ENCODE results near the gene TTLL13. TPM values are rescaled to one million over a fixed set of nuclear protein-coding genes. Genes with fewer than 3 reads are reported as not detected.

Gene TTLL13
- total and polyA plus RNA-seq, 2 of the 8 experiments (the other 6 are each of a cell fraction or from before 2014, with no cell fraction given) = 0.03 TPM; not detected in 1

GRCh38 chr15:90268415-90268814 lies 19.1 kb downstream of the TTLL13 start:
- no peak overlapping the region for H2BK15ac ChIP-seq (ENCODE audit: low read length)
- no peak overlapping the region for H3K18ac ChIP-seq (ENCODE audit: extremely low read depth, low read length)
- H2BK20ac ChIP-seq (ENCODE audit: low read length) = no peak overlapping the region
- no peak overlapping the region for H2BK5ac ChIP-seq (ENCODE audit: low read depth, low read length)
- CTCF ChIA-PET (ENCODE audit: partially characterized antibody) = interaction anchor here (0.6 to 1.9 kb wide), 8 partner anchors 9 to 116 kb away, joined by 3 to 6 read pairs (median 3); partner anchors contain the start of gene TTLL13
- H2AFZ ChIP-seq (ENCODE audit: low read length) = no peak overlapping the region
- H2BK120ac ChIP-seq (replicated peaks; ENCODE audit: low read depth, low read length) = no peak overlapping the region
- POLR2A ChIA-PET (ENCODE audit: partially characterized antibody) = interaction anchor here (0.6 to 1.7 kb wide), 8 partner anchors 8 to 145 kb away, joined by 3 to 4 read pairs (median 3); partner anchors contain the start of genes CIB1, GDPGP1 and TTLL13
- no peak for DNase-seq (ENCODE audit: low read depth in 1 of 2, low spot score in 2 of 2)
- H3K4me2 ChIP-seq (ENCODE audit: insufficient read depth in 1 of 2, low read depth in 2 of 2, low read length in 2 of 2) = peak overlapping the region; percentile 34 to 94; a peak in 3 of 4 replicates
- no peaks in the 10 kb centered on the region for H3K9me3 ChIP-seq (ENCODE audit: insufficient read depth in 2 of 2, low read depth in 1 of 2, low read length in 1 of 2)
- no peak overlapping the region for H4K91ac ChIP-seq (replicated peaks; ENCODE audit: insufficient read length, low read length)
- no peak overlapping the region for H3K23ac ChIP-seq (ENCODE audit: insufficient read length)
- H3K4ac ChIP-seq (replicated peaks; ENCODE audit: insufficient read length, low read depth, low read length) = no peak overlapping the region
- no peak overlapping the region for H4K5ac ChIP-seq (ENCODE audit: insufficient read length, low read depth, low read length)
- no peaks in the 10 kb centered on the region for H3K27me3 ChIP-seq (replicated peaks in 1 of 4; ENCODE audit: control insufficient read depth in 3 of 4, extremely low read depth in 1 of 4, insufficient read depth in 3 of 4, low read length in 3 of 4)
- H3K14ac ChIP-seq (ENCODE audit: insufficient read length) = no peak overlapping the region
- no peak for FAIRE-seq
- peaks cover 10% of the 10 kb centered on the region for H3K79me1 ChIP-seq (ENCODE audit: low read depth, low read length)
- H4K20me1 ChIP-seq (replicated peaks in 1 of 2; ENCODE audit: control insufficient read depth in 1 of 2, insufficient read depth in 2 of 2, low read length in 2 of 2) = peaks cover 2 to 12% of the 10 kb centered on the region in 2 experiments
- peaks cover 12 to 72% of the 10 kb centered on the region in 2 experiments for H3K79me2 ChIP-seq (ENCODE audit: control insufficient read depth in 1 of 2, insufficient read depth in 2 of 2, low read length in 2 of 2)
- no peak overlapping the region for H2BK12ac ChIP-seq (ENCODE audit: low read depth, low read length)
- 60% methylated on average over 1 of the region's 1 CpG; no CpG with 5 or more reads in 1 of the 2 experiments for WGBS, 2 experiments (ENCODE audit: extremely low coverage in 1 of 2, insufficient coverage in 1 of 2, insufficient read length in 1 of 2, insufficient replicate concordance in 2 of 2, low coverage in 1 of 2, low lambda C conversion rate in 2 of 2, missing lambda C conversion rate in 1 of 2)
- peaks cover 6 to 46% (median 21%) of the 10 kb centered on the region in 4 experiments for H3K36me3 ChIP-seq (ENCODE audit: control insufficient read depth in 2 of 4, insufficient read depth in 4 of 4, low read length in 3 of 4)
- no peak overlapping the region for H3K9ac ChIP-seq (replicated peaks in 1 of 4; ENCODE audit: extremely low read depth in 1 of 4, low read depth in 3 of 4, low read length in 3 of 4)
- H3K4me3 ChIP-seq (ENCODE audit: extremely low read depth in 1 of 4, insufficient read depth in 2 of 4, low read depth in 3 of 4, low read length in 4 of 4) = peak overlapping the region in 2 of 4 experiments; percentile 2 to 76; a peak in 1 of 8 replicates
- H3K27ac ChIP-seq (ENCODE audit: low read depth, low read length) = no peak overlapping the region
- H4K8ac ChIP-seq (ENCODE audit: extremely low read depth, insufficient read depth, low read length) = no peak overlapping the region
- H2AK5ac ChIP-seq (ENCODE audit: low read depth, low read length) = no peak overlapping the region
- H3K4me1 ChIP-seq (replicated peaks in 1 of 4; ENCODE audit: control insufficient read depth in 3 of 4, insufficient read depth in 4 of 4, low read length in 3 of 4) = peaks cover 0 to 15% (median 7%) of the 10 kb centered on the region in 4 experiments; a peak in 5 of 7 replicates
- H3K56ac ChIP-seq (replicated peaks; ENCODE audit: insufficient read length, low read depth, low read length) = no peak overlapping the region
- peaks cover 10% of the 10 kb centered on the region for H3K23me2 ChIP-seq (ENCODE audit: low read depth, low read length)
- no peak for TF ChIP-seq BCL11A (IDR thresholded peaks at IDR 0.05; ENCODE audit: low read depth in 2 of 2, low read length in 2 of 2)
- no peak for TF ChIP-seq NANOG (IDR thresholded peaks at IDR 0.05; ENCODE audit: insufficient read depth, low read depth, low read length, poor library complexity, severe bottlenecking)
- no peak for TF ChIP-seq GTF2F1 (IDR thresholded peaks at IDR 0.05; ENCODE audit: borderline replicate concordance, low read depth, low read length)
- no peak for TF ChIP-seq ATF2 (IDR thresholded peaks at IDR 0.05; ENCODE audit: low read length)
- TF ChIP-seq SP4 (IDR thresholded peaks at IDR 0.05; ENCODE audit: low read length) = no peak
- TF ChIP-seq SUZ12 (IDR thresholded peaks at IDR 0.05; ENCODE audit: low read length) = no peak
- no peak for TF ChIP-seq ZNF274 (IDR thresholded peaks at IDR 0.05; ENCODE audit: borderline replicate concordance, extremely low read depth, low read length)
- no peak for TF ChIP-seq CTBP2 (IDR thresholded peaks at IDR 0.05; ENCODE audit: borderline replicate concordance, insufficient read depth, insufficient read length, low read length)
- no peak for TF ChIP-seq RBBP5 (IDR thresholded peaks at IDR 0.05; ENCODE audit: borderline replicate concordance, low read depth, low read length)
- TF ChIP-seq NRF1 (IDR thresholded peaks at IDR 0.05; ENCODE audit: low read depth, low read length) = no peak
- TF ChIP-seq GABPA (IDR thresholded peaks at IDR 0.05; ENCODE audit: borderline replicate concordance, insufficient read depth, low read length) = no peak
